HCT116 (cell line): ENCODE results near the gene SGSH. TPM values are rescaled to one million over a fixed set of nuclear protein-coding genes. Genes with fewer than 3 reads are reported as not detected.

Experiments
- ATAC-seq: fragments of 200-7000 bp; cut with Tn5 transposase; 2 replicates; pipeline ENCODE4 v1.9.1; 2020; ENCODE audit warnings: mild to moderate bottlenecking, moderate library complexity
- BruUV-seq: library from RNA; stranded (reverse); fragments of 400-500 nt; replicated peaks from 2 replicates; lab custom pipeline; 2021; lab: Mats Ljungman, UMichigan
- CTCF ChIA-PET: fragments of 300-600 bp; sonication (Branson Sonifier 250); formaldehyde crosslinking; loops from one replicate; lab custom pipeline; 2021; ENCODE audit warnings: antibody characterized with exemption; lab: Charles Lee
- POLR2A ChIA-PET: fragments of 300-600, 350-600 bp; sonication (Branson Sonifier 250); formaldehyde crosslinking; loops from one replicate; lab custom pipeline; 2021; ENCODE audit warnings: antibody characterized with exemption; lab: Charles Lee
- RAD21 ChIA-PET, 2 experiments: fragments of 300-600 bp; sonication (Branson Sonifier 250); formaldehyde crosslinking; loops; one replicate each; lab custom pipeline; 2023; ENCODE audit warnings: low total read pairs in 2 of 2; ENCODE audit not compliant: uncharacterized antibody in 2 of 2, unreplicated experiment in 2 of 2, low non-redundant PET in 1 of 2; lab: Charles Lee
- DNase-seq: peaks from one replicate; pipeline ENCODE4 v3.0.0-alpha.2; 2010; ENCODE audit warnings: low read depth, low spot score
- H2AFZ ChIP-seq: fragments of 200-600 bp; shearing (Covaris generic), sonication (generic); 2 replicates; pipeline ENCODE4 v1.6.1; 2017; ENCODE audit warnings: low read depth, mixed run types, mixed read lengths, antibody characterized with exemption, low read length; ENCODE audit not compliant: poor library complexity, severe bottlenecking
- H3K27ac ChIP-seq: 2 replicates; pipeline ENCODE4 v1.5.1; 2012; ENCODE audit warnings: low read depth, low read length
- H3K27me3 ChIP-seq: fragments of 200-600 bp; sonication (generic); 2 replicates; pipeline ENCODE4 v1.6.1; 2016; ENCODE audit warnings: mixed run types, low read length, mixed read lengths; ENCODE audit not compliant: insufficient read depth
- H3K36me3 ChIP-seq, 2 experiments: fragments of 200-500 bp in 1 of 2; fragments of 200-600 bp in 1 of 2; sonication (Bioruptor generic) in 1 of 2; sonication (generic) in 1 of 2; 2 replicates each; pipeline versions ENCODE4 v1.5.1 to v1.6.1; 2014 to 2016; ENCODE audit warnings: low read length in 2 of 2, inconsistent platforms in 1 of 2, mixed read lengths in 1 of 2, mixed run types in 1 of 2; ENCODE audit not compliant: insufficient read depth in 2 of 2, control insufficient read depth in 1 of 2
- H3K4me1 ChIP-seq, 2 experiments: fragments of 200-600 bp in 1 of 2; sonication (generic) in 1 of 2; 2 replicates each; pipeline versions ENCODE4 v1.5.1 to v1.6.1; 2012 to 2017; ENCODE audit warnings: low read length in 2 of 2, inconsistent platforms in 1 of 2, mild to moderate bottlenecking in 1 of 2, mixed read lengths in 1 of 2, mixed run types in 1 of 2, moderate library complexity in 1 of 2; ENCODE audit not compliant: insufficient read depth in 2 of 2, control insufficient read depth in 1 of 2
- H3K4me2 ChIP-seq: fragments of 200-600 bp; sonication (generic); 2 replicates; pipeline ENCODE4 v1.6.1; 2017; ENCODE audit warnings: mixed run types, low read length, mixed read lengths
- H3K4me3 ChIP-seq, 2 experiments: fragments of 200-600 bp in 1 of 2; sonication (generic) in 1 of 2; replicated peaks in 1 of 2; 2 replicates each; pipeline ENCODE4 v1.5.1; 2011 to 2016; ENCODE audit warnings: low read length in 2 of 2, control low read depth in 1 of 2, low read depth in 1 of 2, mild to moderate bottlenecking in 1 of 2, mixed read lengths in 1 of 2, mixed run types in 1 of 2
- H3K79me2 ChIP-seq: fragments of 200-600 bp; sonication (generic); 2 replicates; pipeline ENCODE4 v1.6.1; 2017; ENCODE audit warnings: mild to moderate bottlenecking, mixed run types, low read length, moderate library complexity, mixed read lengths; ENCODE audit not compliant: insufficient read depth
- H3K9ac ChIP-seq: fragments of 200-600 bp; sonication (generic); 2 replicates; pipeline ENCODE4 v1.6.1; 2016; ENCODE audit warnings: low read length, mixed read lengths
- H3K9me2 ChIP-seq: fragments of 200-600 bp; sonication (generic), shearing (Covaris generic); 2 replicates; pipeline ENCODE4 v1.6.1; 2017; ENCODE audit warnings: mixed run types, mild to moderate bottlenecking, moderate library complexity; ENCODE audit not compliant: insufficient read depth
- H3K9me3 ChIP-seq, 2 experiments: fragments of 200-500 bp in 1 of 2; fragments of 200-600 bp in 1 of 2; sonication (Bioruptor generic) in 1 of 2; sonication (generic) in 1 of 2; 2 replicates each; pipeline ENCODE4 v1.6.1; 2014 to 2017; ENCODE audit warnings: low read length in 2 of 2, mixed read lengths in 2 of 2, inconsistent platforms in 1 of 2, low read depth in 1 of 2, mild to moderate bottlenecking in 1 of 2, mixed run types in 1 of 2, moderate library complexity in 1 of 2; ENCODE audit not compliant: control insufficient read depth in 1 of 2, insufficient read depth in 1 of 2
- H4K20me1 ChIP-seq: fragments of 200-600 bp; sonication (generic), shearing (Covaris generic); 2 replicates; pipeline ENCODE4 v1.6.1; 2017; ENCODE audit warnings: mixed run types, mild to moderate bottlenecking, moderate library complexity; ENCODE audit not compliant: insufficient read depth
- ATF3 ChIP-seq: IDR thresholded peaks from 2 replicates; pipeline ENCODE4 v1.6.1; 2012
- CTCF ChIP-seq, 3 experiments: fragments of 200-600 bp in 1 of 3; sonication (generic) in 1 of 3; IDR thresholded peaks in 2 of 3; conservative IDR thresholded peaks in 1 of 3; 2 replicates each; pipeline ENCODE4 v1.5.1; 2012 to 2017; ENCODE audit warnings: low read depth in 2 of 3, low read length in 2 of 3, antibody characterized with exemption in 1 of 3, borderline replicate concordance in 1 of 3, control low read depth in 1 of 3, mild to moderate bottlenecking in 1 of 3, mixed read lengths in 1 of 3, mixed run types in 1 of 3, moderate library complexity in 1 of 3; ENCODE audit not compliant: insufficient read depth in 1 of 3
- EGR1 ChIP-seq: IDR thresholded peaks from 2 replicates; pipeline ENCODE4 v1.6.1; 2012; ENCODE audit warnings: low read depth
- FOSL1 ChIP-seq: IDR thresholded peaks from 2 replicates; pipeline ENCODE4 v1.6.1; 2012; ENCODE audit warnings: low read depth
- POLR2A ChIP-seq: IDR thresholded peaks from 2 replicates; pipeline ENCODE4 v1.7.0; 2011; ENCODE audit warnings: borderline replicate concordance; ENCODE audit not compliant: insufficient read depth, insufficient read length; ENCODE audit errors: extremely low read depth
- POLR2AphosphoS5 ChIP-seq: IDR thresholded peaks from 2 replicates; pipeline ENCODE4 v1.6.1; 2011; ENCODE audit warnings: mild to moderate bottlenecking, low read depth, low read length, moderate library complexity
- REST ChIP-seq: IDR thresholded peaks from 2 replicates; pipeline ENCODE4 v1.6.1; 2012; ENCODE audit warnings: low read depth
- SP1 ChIP-seq: IDR thresholded peaks from 2 replicates; pipeline ENCODE4 v1.6.1; 2012; ENCODE audit warnings: low read depth
- SRF ChIP-seq: IDR thresholded peaks from 2 replicates; pipeline ENCODE4 v1.6.1; 2012; ENCODE audit warnings: low read depth
- TCF7L2 ChIP-seq: IDR thresholded peaks from 2 replicates; pipeline ENCODE4 v1.7.0; 2011; ENCODE audit warnings: borderline replicate concordance, inconsistent platforms; ENCODE audit not compliant: insufficient read depth, insufficient read length; ENCODE audit errors: extremely low read depth
- YY1 ChIP-seq: IDR thresholded peaks from 2 replicates; pipeline ENCODE4 v1.6.1; 2011; ENCODE audit warnings: low read length, low read depth, moderate library complexity, mild to moderate bottlenecking; ENCODE audit not compliant: insufficient replicate concordance; ENCODE audit errors: extremely low read depth
- ZFX ChIP-seq: fragments of 450-650 bp; IDR thresholded peaks from 2 replicates; pipeline ENCODE4 v1.6.1; 2017
- intact Hi-C: fragments of 100-400 bp; cut with micrococcal nuclease; formaldehyde crosslinking; loops from 2 replicates; pipeline ENCODE4 v1.10.0; 2022
- total RNA-seq: library from RNA; stranded (reverse); gene quantifications from one replicate; pipeline ENCODE4 v1.2.1, GENCODE V29; 2021; ENCODE audit not compliant: unreplicated experiment

Gene SGSH
- total RNA-seq, 1 experiment from 2014 or later = 34.4 TPM

GRCh38 chr17:80216473-80217456 is 3.4 kb downstream of the SGSH start (continued):
- TF ChIP-seq REST = no peak
- TF ChIP-seq ZFX = no peak
- TF ChIP-seq, all 23 proteins: peak for 0

- Histone ChIP-seq H3K4me2 (no peak overlapping the region), H3K79me2 (peaks cover 14% of the 10 kb centered on the region), H3K4me1 (peaks cover 4 to 7% of the 10 kb centered on the region in 2 experiments; a peak in 3 of 4 replicates), H3K9ac (no peak overlapping the region), H3K9me2 (no peaks in the 10 kb centered on the region), H3K27me3 (no peaks in the 10 kb centered on the region), H3K4me3 (no peak overlapping the region), H3K36me3 (peaks cover 17 to 38% of the 10 kb centered on the region in 2 experiments; a peak in 3 of 4 replicates), H3K9me3 (no peaks in the 10 kb centered on the region), H4K20me1 (no peaks in the 10 kb centered on the region), H2AFZ (no peak overlapping the region), H3K27ac (no peak overlapping the region)
- TF ChIP-seq SP1 (no peak), ATF3 (no peak), POLR2A (no peak), FOSL1 (no peak), ZFX (no peak), TCF7L2 (no peak), EGR1 (no peak), SRF (no peak), YY1 (no peak), CTCF (IDR thresholded peaks at IDR 0.05 in 2 of 3, conservative IDR thresholded peaks at IDR 0.05 in 1 of 3; ENCODE audit: borderline replicate concordance in 1 of 3, insufficient read depth in 1 of 3, low read depth in 2 of 3, low read length in 2 of 3) (no peak), POLR2AphosphoS5 (no peak)
- intact Hi-C loops = no loop called here
- RAD21 ChIA-PET = no interaction called here
- CTCF ChIA-PET = no interaction called here
- POLR2A ChIA-PET = no interaction called here
- no TSS peak for BruUV-seq
- no peak for ATAC-seq
- DNase-seq = no peak
These were observed 5.3 kb downstream of the SGSH start for GRCh38 chr17:80214878-80215210.
